ENCODE results near the gene THSD7B.

THSD7B gene

DNA sequence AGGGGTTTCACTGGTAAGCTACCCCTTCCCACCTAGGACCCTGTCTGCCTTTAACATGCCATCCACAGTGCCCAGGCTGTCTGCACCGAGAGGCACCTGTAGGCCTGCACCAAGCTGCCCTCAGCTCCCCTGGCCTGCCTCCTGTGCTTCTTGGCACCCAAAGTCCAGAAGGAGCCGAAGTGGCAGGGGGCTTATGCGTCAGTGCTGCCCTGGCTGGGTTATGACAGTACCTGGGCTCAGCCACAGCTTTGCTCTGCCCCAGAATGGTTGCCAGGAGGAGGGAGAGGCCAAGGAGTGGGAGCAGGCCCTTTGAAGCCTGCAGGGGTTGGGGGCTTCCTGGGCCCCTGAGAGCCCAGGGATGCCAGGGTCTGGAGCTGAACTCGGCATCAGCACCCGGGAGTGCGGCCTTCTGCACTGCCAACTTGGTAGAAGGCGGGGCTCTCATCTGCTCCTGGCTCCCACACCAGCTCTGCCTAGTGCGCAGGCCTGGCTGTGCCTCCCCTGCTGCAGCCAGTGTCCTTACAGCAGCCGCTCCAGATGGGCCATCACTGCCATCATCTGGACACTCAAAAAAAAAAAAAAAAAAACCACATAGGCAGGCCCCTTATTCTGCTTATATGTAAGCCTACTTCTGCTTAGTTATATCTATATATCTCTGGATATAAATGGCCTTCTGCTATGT, 155.4 kb downstream of the THSD7B start:
- no peaks in the 10 kb centered on the region for H4K20me1 ChIP-seq (ENCODE audit: control insufficient read depth, insufficient read depth, low read depth, low read length)
- H3K4me1 ChIP-seq (ENCODE audit: control insufficient read depth, low read length), result no peaks in the 10 kb centered on the region
- no peak overlapping the region for H3K4me2 ChIP-seq (ENCODE audit: low read length)
- no peak overlapping the region for H3K27ac ChIP-seq (ENCODE audit: low read depth, low read length)
- H3K9me2 ChIP-seq (replicated peaks; ENCODE audit: control insufficient read depth, low read length), result no peaks in the 10 kb centered on the region
- no peaks in the 10 kb centered on the region for H3K79me2 ChIP-seq (ENCODE audit: control insufficient read depth, low read length)
- H3K4me3 ChIP-seq (ENCODE audit: low read length), result no peak overlapping the region
- no peaks in the 10 kb centered on the region for H3F3A ChIP-seq (ENCODE audit: control insufficient read depth, insufficient read depth)
- H3K36me3 ChIP-seq (ENCODE audit: control insufficient read depth, low read length), result no peaks in the 10 kb centered on the region
- TF ChIP-seq, protein P1, sequence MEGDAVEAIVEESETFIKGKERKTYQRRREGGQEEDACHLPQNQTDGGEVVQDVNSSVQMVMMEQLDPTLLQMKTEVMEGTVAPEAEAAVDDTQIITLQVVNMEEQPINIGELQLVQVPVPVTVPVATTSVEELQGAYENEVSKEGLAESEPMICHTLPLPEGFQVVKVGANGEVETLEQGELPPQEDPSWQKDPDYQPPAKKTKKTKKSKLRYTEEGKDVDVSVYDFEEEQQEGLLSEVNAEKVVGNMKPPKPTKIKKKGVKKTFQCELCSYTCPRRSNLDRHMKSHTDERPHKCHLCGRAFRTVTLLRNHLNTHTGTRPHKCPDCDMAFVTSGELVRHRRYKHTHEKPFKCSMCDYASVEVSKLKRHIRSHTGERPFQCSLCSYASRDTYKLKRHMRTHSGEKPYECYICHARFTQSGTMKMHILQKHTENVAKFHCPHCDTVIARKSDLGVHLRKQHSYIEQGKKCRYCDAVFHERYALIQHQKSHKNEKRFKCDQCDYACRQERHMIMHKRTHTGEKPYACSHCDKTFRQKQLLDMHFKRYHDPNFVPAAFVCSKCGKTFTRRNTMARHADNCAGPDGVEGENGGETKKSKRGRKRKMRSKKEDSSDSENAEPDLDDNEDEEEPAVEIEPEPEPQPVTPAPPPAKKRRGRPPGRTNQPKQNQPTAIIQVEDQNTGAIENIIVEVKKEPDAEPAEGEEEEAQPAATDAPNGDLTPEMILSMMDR (IDR thresholded peaks at IDR 0.05; ENCODE audit: low read depth, low read length, poor library complexity, severe bottlenecking), result no peak
- no peak for TF ChIP-seq EZH2phosphoT487 (IDR thresholded peaks at IDR 0.05; ENCODE audit: borderline replicate concordance, low read length)
- H3K9me3 ChIP-seq (ENCODE audit: control insufficient read depth, insufficient read depth, low read length), result 0 out of 2 replicates have a peak, but pooled peaks cover 4% of the 10 kb centered on the region
- no peaks in the 10 kb centered on the region for H3K27me3 ChIP-seq (ENCODE audit: control insufficient read depth, low read length)

DNA sequence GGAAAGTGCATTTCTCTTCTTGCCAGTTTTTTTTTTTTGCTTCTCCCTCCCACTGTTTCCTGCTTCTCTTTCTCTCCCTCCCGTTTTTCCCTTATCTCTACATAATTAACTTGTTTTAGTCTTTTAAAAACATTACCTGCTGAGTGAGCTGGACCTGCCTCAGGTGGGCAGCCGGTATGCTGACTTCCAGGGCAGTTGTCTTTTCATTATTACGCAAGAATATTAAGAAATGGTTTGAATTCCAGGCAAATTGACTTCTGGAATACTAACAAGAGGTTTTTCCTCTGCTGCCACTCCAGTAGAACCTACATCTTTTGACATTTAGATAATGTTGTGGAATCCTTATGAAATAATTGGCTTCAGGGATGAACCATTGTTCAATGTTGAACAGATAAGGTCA, 161.8 kb downstream of the THSD7B start:
- Histone ChIP-seq H3F3A (ENCODE audit: control insufficient read depth, insufficient read depth) (no peaks in the 10 kb centered on the region), H3K36me3 (ENCODE audit: control insufficient read depth, low read length) (no peaks in the 10 kb centered on the region), H3K27ac (ENCODE audit: low read depth, low read length) (no peak overlapping the region), H3K9me2 (replicated peaks; ENCODE audit: control insufficient read depth, low read length) (no peaks in the 10 kb centered on the region), H3K9me3 (ENCODE audit: control insufficient read depth, insufficient read depth, low read length) (0 out of 2 replicates have a peak, but pooled peaks cover 4% of the 10 kb centered on the region), H4K20me1 (ENCODE audit: control insufficient read depth, insufficient read depth, low read depth, low read length) (no peaks in the 10 kb centered on the region), H3K4me2 (ENCODE audit: low read length) (no peak overlapping the region), H3K79me2 (ENCODE audit: control insufficient read depth, low read length) (no peaks in the 10 kb centered on the region), H3K4me3 (ENCODE audit: low read length) (no peak overlapping the region), H3K27me3 (ENCODE audit: control insufficient read depth, low read length) (no peaks in the 10 kb centered on the region), H3K4me1 (ENCODE audit: control insufficient read depth, low read length) (no peaks in the 10 kb centered on the region)
- TF ChIP-seq, protein P1 (IDR thresholded peaks at IDR 0.05; ENCODE audit: low read depth, low read length, poor library complexity, severe bottlenecking), result no peak
- TF ChIP-seq EZH2phosphoT487 (IDR thresholded peaks at IDR 0.05; ENCODE audit: borderline replicate concordance, low read length), result no peak

DNA sequence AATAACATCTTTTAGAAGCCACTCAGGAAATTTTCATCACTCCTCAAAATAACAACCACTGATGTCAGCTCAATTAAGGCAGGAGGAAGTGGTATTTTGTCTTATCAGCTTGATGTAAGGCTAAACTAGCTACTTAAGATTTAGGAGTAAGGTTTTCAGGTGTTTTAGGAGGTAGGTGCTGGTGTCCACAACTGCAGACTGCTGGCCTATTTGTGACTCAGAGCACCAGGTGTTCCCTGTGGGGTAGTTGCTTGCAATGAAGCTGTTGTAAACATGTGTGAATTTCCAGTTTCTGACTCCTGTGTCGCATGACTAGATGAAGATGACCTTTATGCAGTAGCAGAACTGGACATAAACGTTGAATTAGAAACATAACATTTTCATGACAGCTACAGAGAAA, 164.2 kb downstream of the THSD7B start:
- H3K79me2 ChIP-seq (ENCODE audit: control insufficient read depth, low read length), result no peaks in the 10 kb centered on the region
- no peak overlapping the region for H3K27ac ChIP-seq (ENCODE audit: low read depth, low read length)
- no peaks in the 10 kb centered on the region for H3K36me3 ChIP-seq (ENCODE audit: control insufficient read depth, low read length)
- no peaks in the 10 kb centered on the region for H3K4me1 ChIP-seq (ENCODE audit: control insufficient read depth, low read length)
- H3K9me2 ChIP-seq (replicated peaks; ENCODE audit: control insufficient read depth, low read length), result no peaks in the 10 kb centered on the region
- no peak overlapping the region for H3K4me2 ChIP-seq (ENCODE audit: low read length)
- H3K4me3 ChIP-seq (ENCODE audit: low read length), result no peak overlapping the region
- H3K9me3 ChIP-seq (ENCODE audit: control insufficient read depth, insufficient read depth, low read length), result 0 out of 2 replicates have a peak, but pooled peaks cover 4% of the 10 kb centered on the region
- TF ChIP-seq, protein P1 (IDR thresholded peaks at IDR 0.05; ENCODE audit: low read depth, low read length, poor library complexity, severe bottlenecking), result no peak
- no peak for TF ChIP-seq EZH2phosphoT487 (IDR thresholded peaks at IDR 0.05; ENCODE audit: borderline replicate concordance, low read length)
- no peaks in the 10 kb centered on the region for H4K20me1 ChIP-seq (ENCODE audit: control insufficient read depth, insufficient read depth, low read depth, low read length)
- H3F3A ChIP-seq (ENCODE audit: control insufficient read depth, insufficient read depth), result no peaks in the 10 kb centered on the region
- H3K27me3 ChIP-seq (ENCODE audit: control insufficient read depth, low read length), result no peaks in the 10 kb centered on the region

Measured in DOHH2 (cell line).